Bronchial smooth muscle cell (primary cell): ENCODE data around the gene PTPN12. TPM values are rescaled to one million over a fixed set of nuclear protein-coding genes. Genes with fewer than 3 reads are reported as not detected.

Experiments
- total RNA-seq: library from RNA; depleted of rRNA; stranded (reverse); fragments of >200 nt; gene quantifications from 2 replicates; pipeline ENCODE4 v1.2.1, GENCODE V29; 2014

PTPN12 gene
- total RNA-seq: 14.5 and 25.2 TPM in 2 replicates

DNA sequence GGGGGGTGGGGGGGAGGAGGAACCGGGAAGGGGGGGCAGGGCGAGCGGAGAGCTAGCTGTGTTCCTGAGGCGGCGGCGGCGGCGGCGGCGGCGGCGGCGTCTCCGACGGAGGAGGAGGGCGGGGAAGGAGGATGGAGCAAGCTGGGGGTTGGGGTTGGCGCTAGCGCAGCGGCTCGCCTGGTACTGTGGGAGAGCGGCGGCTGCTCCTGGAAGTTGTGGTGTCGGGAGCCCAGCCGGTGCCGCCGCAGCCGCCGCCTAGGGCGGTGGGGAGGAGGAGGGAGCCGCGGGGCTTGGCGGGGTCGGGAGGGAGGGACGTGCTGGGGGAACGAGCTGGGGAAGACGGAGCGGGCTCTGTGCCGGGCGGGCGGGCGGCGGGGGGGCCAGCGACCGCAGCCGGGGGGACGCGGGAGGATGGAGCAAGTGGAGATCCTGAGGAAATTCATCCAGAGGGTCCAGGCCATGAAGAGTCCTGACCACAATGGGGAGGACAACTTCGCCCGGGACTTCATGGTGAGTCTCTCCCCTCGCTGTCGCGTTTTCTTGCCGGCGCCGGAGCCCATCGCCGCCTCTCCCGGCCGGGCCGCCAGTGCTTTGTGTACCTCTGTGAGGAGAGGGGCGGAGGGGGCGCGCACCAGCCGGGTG is at the start of gene PTPN12:
TSS of gene PTPN12 (plus strand) at position 160 of the 642 bp plus-strand sequence. CDS start at position 412, 252 bp downstream.

Other genes starting within 250 kb of the PTPN12 start
- gene GSAP, start 120.9 kb upstream of the PTPN12 start, total RNA-seq: 3.2 and 4.7 TPM in 2 replicates
- gene RSBN1L, start 159.2 kb downstream of the PTPN12 start, total RNA-seq: 13.7 and 16.4 TPM in 2 replicates